Peyer's patch (tissue), 4 donors: Measurements from ENCODE around the gene OTOR.

Experiments
- POLR2A ChIP-seq, 2 donors: fragments of 450-650 bp; IDR thresholded peaks; one replicate each; pipeline ENCODE4 v1.5.1; 2017; ENCODE audit warnings: antibody characterized with exemption in 2 of 2, mild to moderate bottlenecking in 2 of 2, moderate library complexity in 2 of 2
- TF ChIP-seq, protein P1 (sequence below), 6 experiments: fragments of 450-650 bp in 4 of 6; fragments of 200-600 bp in 2 of 6; sonication (generic) in 1 of 6; IDR thresholded peaks; one replicate each; pipeline ENCODE4 v1.5.1; 2017 to 2019; ENCODE audit warnings: antibody characterized with exemption in 6 of 6, mild to moderate bottlenecking in 3 of 6, moderate library complexity in 1 of 6

DNA sequence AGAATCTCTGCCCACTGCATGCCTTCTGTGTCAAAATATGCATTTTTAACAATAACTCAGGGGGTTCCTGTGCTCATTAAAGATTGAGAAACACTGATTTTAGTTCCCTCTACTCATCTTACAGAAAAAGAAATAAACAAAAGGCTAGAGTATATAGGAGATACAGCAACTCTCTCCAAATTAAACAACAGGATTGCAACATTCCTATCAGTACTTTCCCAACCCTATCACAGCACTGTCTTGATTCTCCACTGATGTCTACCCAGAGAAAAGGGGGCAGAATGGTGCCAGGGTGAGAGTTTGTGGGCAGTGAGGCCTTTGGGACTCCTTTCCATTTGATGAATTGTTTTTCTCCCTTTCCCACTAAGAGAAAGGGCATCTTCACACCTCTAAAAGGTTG lies 4.7 kb downstream of the OTOR start:
- TF ChIP-seq, protein P1, sequence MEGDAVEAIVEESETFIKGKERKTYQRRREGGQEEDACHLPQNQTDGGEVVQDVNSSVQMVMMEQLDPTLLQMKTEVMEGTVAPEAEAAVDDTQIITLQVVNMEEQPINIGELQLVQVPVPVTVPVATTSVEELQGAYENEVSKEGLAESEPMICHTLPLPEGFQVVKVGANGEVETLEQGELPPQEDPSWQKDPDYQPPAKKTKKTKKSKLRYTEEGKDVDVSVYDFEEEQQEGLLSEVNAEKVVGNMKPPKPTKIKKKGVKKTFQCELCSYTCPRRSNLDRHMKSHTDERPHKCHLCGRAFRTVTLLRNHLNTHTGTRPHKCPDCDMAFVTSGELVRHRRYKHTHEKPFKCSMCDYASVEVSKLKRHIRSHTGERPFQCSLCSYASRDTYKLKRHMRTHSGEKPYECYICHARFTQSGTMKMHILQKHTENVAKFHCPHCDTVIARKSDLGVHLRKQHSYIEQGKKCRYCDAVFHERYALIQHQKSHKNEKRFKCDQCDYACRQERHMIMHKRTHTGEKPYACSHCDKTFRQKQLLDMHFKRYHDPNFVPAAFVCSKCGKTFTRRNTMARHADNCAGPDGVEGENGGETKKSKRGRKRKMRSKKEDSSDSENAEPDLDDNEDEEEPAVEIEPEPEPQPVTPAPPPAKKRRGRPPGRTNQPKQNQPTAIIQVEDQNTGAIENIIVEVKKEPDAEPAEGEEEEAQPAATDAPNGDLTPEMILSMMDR (IDR thresholded peaks at IDR 0.05): no peak
- no peak for TF ChIP-seq POLR2A (IDR thresholded peaks at IDR 0.05)
